IPS-20b (cell line): ENCODE results near the gene ANLN.
"Not testable (repeated sequence)": the region's sequence is repeated elsewhere in the genome, so short reads cannot be mapped to it uniquely, and the experiment has no call there.

Experiments used
- H3K27ac ChIP-seq: one replicate; pipeline ENCODE4 v1.5.1; 2013; ENCODE audit warnings: low read length
- H3K27me3 ChIP-seq: 2 replicates; pipeline ENCODE4 v1.6.1; 2013; ENCODE audit warnings: mild to moderate bottlenecking, low read length, inconsistent platforms; ENCODE audit not compliant: insufficient read depth
- H3K36me3 ChIP-seq: 2 replicates; pipeline ENCODE4 v1.6.1; 2013; ENCODE audit warnings: low read depth, mild to moderate bottlenecking, inconsistent platforms, low read length, moderate library complexity; ENCODE audit not compliant: insufficient read depth
- H3K4me1 ChIP-seq: 2 replicates; pipeline ENCODE4 v1.6.1; 2013; ENCODE audit warnings: mild to moderate bottlenecking, control low read depth, inconsistent platforms, low read length, moderate library complexity; ENCODE audit not compliant: insufficient read depth
- H3K4me3 ChIP-seq: 2 replicates; pipeline ENCODE4 v1.5.1; 2013; ENCODE audit warnings: mild to moderate bottlenecking, low read length, inconsistent platforms
- H3K9ac ChIP-seq: 2 replicates; pipeline ENCODE4 v1.6.1; 2013; ENCODE audit warnings: low read depth, mild to moderate bottlenecking, inconsistent platforms, low read length, moderate library complexity
- H3K9me3 ChIP-seq: 2 replicates; pipeline ENCODE4 v1.6.1; 2013; ENCODE audit warnings: mild to moderate bottlenecking, low read depth, low read length, inconsistent platforms; ENCODE audit not compliant: insufficient read depth

ANLN gene

GRCh38 chr7:36474283-36475010 lies 84.8 kb downstream of the ANLN start:
- no peaks in the 10 kb centered on the region for H3K4me1 ChIP-seq
- no peak overlapping the region for H3K9ac ChIP-seq
- no peak overlapping the region for H3K27ac ChIP-seq

DNA sequence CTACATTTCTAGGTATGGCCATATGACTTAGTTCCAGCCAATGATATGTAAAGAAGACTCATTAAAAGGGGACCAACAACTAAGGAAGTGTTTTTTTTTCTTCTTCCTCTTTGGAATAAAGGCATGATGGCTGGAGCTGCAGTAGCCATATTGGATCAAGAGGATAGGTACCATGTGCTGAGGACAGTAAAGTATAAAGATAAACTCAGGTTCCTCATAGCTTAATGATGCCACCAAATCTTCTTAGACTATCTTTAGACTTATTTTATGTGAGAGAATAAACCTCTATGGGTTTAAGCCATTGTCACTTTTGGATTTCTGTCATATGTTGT lies 85.3 kb downstream of the ANLN start:
- Histone ChIP-seq H3K9ac (no peak overlapping the region), H3K9me3 (no peaks in the 10 kb centered on the region), H3K4me3 (no peak overlapping the region), H3K27ac (no peak overlapping the region), H3K36me3 (no peaks in the 10 kb centered on the region), H3K27me3 (no peaks in the 10 kb centered on the region), H3K4me1 (no peaks in the 10 kb centered on the region)

More at GRCh38 chr7:36474283-36475010, 84.8 kb downstream of the ANLN start:
- Histone ChIP-seq H3K27me3 (no peaks in the 10 kb centered on the region), H3K36me3 (no peaks in the 10 kb centered on the region), H3K9me3 (no peaks in the 10 kb centered on the region), H3K4me3 (no peak overlapping the region)

DNA sequence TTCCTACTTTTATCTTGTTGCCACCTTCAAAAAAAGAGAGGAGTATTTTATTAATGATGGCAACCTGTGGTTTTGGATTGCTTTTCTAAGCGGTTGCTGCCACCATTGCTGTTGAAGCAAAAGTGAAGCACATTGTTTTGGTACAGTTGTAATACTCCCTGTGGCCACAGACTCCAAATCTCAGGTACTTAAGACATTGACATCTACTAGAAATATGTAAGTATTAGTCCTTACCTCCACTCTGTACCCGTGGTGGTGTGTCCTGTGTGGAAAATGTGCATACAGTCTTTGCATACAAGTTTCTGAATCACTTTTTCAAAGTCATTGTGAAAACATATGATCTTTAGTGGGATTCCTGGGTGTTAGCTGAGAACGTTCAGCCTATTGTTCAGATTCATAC lies 85.7 kb downstream of the ANLN start:
- Histone ChIP-seq H3K9me3 (no peaks in the 10 kb centered on the region), H3K27ac (no peak overlapping the region), H3K36me3 (no peaks in the 10 kb centered on the region), H3K4me3 (no peak overlapping the region), H3K4me1 (no peaks in the 10 kb centered on the region), H3K9ac (no peak overlapping the region), H3K27me3 (no peaks in the 10 kb centered on the region)

DNA sequence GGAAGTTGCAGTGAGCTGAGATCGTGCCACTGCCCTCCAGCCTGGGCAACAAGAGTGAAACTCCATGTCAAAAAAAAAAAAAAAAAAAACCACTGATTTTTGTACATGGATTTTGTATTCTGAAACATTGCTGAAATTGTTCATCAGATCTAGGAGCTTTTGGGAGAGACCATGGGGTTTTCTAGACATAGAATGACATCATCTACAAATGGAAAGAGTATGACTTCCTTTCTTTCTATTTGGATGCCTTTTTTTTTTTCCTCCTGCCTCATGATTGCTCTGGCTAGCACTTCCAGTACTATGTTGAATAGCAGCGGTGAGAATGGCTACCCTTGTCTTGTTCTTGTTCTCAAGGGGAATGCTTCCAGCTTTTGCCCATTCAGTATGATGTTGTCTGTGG lies 89.1 kb downstream of the ANLN start:
- Histone ChIP-seq H3K9ac (no peak overlapping the region), H3K27me3 (no peaks in the 10 kb centered on the region), H3K4me3 (no peak overlapping the region)

DNA sequence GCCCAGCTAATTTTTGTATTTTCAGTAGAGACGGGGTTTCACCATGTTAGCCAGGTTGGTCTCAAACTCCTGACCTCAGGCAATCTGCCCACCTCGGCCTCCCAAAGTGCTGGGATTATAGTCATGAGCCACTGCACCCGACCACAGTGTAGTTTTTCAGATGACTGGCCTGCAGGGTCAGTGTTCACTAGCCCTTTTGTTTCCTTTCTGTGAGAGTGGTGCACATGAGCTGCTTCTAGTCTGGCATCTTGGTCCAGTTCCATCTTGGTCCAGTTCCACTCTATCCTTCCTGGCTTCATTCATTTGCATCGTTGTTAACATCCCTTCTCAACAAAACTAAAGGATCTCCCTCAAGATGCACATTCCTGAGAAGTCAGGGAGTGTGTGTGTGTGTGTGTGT lies 94.2 kb downstream of the ANLN start:
- not testable (repeated sequence) for H3K27ac ChIP-seq, H3K4me1 ChIP-seq, H3K4me3 ChIP-seq, H3K9me3 ChIP-seq, H3K27me3 ChIP-seq, H3K9ac ChIP-seq, H3K36me3 ChIP-seq

More for the DNA sequence above, 89.1 kb downstream of the ANLN start:
- Histone ChIP-seq H3K9me3 (no peaks in the 10 kb centered on the region), H3K36me3 (no peaks in the 10 kb centered on the region), H3K4me1 (no peaks in the 10 kb centered on the region), H3K27ac (no peak overlapping the region)

- H3K27ac ChIP-seq = no peak overlapping the region
- no peaks in the 10 kb centered on the region for H3K4me1 ChIP-seq
- no peaks in the 10 kb centered on the region for H3K36me3 ChIP-seq
- H3K27me3 ChIP-seq = no peaks in the 10 kb centered on the region
- H3K4me3 ChIP-seq = no peak overlapping the region
- H3K9ac ChIP-seq = no peak overlapping the region
- no peaks in the 10 kb centered on the region for H3K9me3 ChIP-seq
Observed at GRCh38 chr7:36484265-36484664, 94.6 kb downstream of the ANLN start.

DNA sequence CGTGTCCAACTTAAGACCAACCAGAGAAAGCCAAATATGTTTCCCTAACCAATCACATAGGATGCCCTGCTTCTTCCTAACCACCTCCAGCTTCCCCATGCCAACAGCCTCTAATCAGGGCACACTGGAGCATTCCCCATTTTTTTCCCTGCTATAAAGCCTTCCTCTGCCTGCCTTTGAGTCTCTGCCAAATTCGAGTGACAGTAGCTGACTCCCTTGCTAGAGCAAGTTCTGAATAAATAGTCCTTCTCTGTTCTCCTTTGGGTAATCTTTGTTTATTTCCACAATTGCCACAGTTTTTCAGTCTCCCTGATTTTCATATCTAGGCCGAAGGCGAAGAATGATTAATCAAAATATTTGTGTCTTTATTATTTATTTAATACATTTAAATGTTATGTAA lies 96.7 kb downstream of the ANLN start:
- H3K4me1 ChIP-seq = no peaks in the 10 kb centered on the region

GRCh38 chr7:36487756-36488336 lies 98.2 kb downstream of the ANLN start:
- Histone ChIP-seq H3K4me3 (no peak overlapping the region), H3K27ac (no peak overlapping the region), H3K36me3 (no peaks in the 10 kb centered on the region), H3K9ac (no peak overlapping the region), H3K27me3 (no peaks in the 10 kb centered on the region), H3K4me1 (no peaks in the 10 kb centered on the region), H3K9me3 (no peaks in the 10 kb centered on the region)

More for the DNA sequence above, 96.7 kb downstream of the ANLN start:
- Histone ChIP-seq H3K9ac (no peak overlapping the region), H3K36me3 (no peaks in the 10 kb centered on the region), H3K27ac (no peak overlapping the region), H3K9me3 (no peaks in the 10 kb centered on the region), H3K4me3 (no peak overlapping the region), H3K27me3 (no peaks in the 10 kb centered on the region)

GRCh38 chr7:36488672-36489071 lies 99.0 kb downstream of the ANLN start:
- not testable (repeated sequence) for H3K27me3 ChIP-seq, H3K9ac ChIP-seq, H3K4me3 ChIP-seq

GRCh38 chr7:36490419-36490830 lies 100.8 kb downstream of the ANLN start:
- Histone ChIP-seq H3K36me3 (no peaks in the 10 kb centered on the region), H3K27ac (no peak overlapping the region), H3K4me3 (no peak overlapping the region), H3K4me1 (no peaks in the 10 kb centered on the region), H3K9ac (no peak overlapping the region), H3K9me3 (no peaks in the 10 kb centered on the region), H3K27me3 (no peaks in the 10 kb centered on the region)

More at GRCh38 chr7:36488672-36489071, 99.0 kb downstream of the ANLN start:
- H3K9me3 ChIP-seq, H3K36me3 ChIP-seq, H3K4me1 ChIP-seq, H3K27ac ChIP-seq: not testable (repeated sequence)

GRCh38 chr7:36491317-36491716 lies 101.7 kb downstream of the ANLN start:
- H3K9ac ChIP-seq = no peak overlapping the region
- no peak overlapping the region for H3K4me3 ChIP-seq
- H3K9me3 ChIP-seq = no peaks in the 10 kb centered on the region
- no peaks in the 10 kb centered on the region for H3K4me1 ChIP-seq
- H3K27me3 ChIP-seq = no peaks in the 10 kb centered on the region
- no peaks in the 10 kb centered on the region for H3K36me3 ChIP-seq
- H3K27ac ChIP-seq = no peak overlapping the region

DNA sequence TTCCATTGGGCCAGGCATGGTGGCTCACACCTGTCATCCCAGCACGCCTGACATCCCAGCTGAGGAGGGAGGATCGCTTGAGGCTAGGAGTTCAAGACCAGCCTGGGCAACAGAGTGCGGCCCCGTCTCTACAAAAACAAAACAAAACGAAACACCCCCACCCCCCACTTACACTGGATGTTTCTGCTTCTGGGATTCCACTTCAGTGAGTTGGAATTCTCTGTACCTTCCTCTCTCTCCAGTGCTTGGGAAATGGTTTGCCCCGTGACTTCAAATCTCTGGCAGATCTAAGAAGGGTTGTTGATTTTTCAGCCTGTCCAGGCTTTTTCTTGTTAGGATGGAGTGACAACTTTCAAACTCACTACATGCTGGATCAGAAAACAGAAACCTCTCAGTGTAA lies 106.9 kb downstream of the ANLN start:
- no peaks in the 10 kb centered on the region for H3K9me3 ChIP-seq
- H3K4me3 ChIP-seq = no peak overlapping the region
- H3K4me1 ChIP-seq = no peaks in the 10 kb centered on the region
- H3K36me3 ChIP-seq = no peaks in the 10 kb centered on the region
- no peak overlapping the region for H3K9ac ChIP-seq
- no peak overlapping the region for H3K27ac ChIP-seq
- H3K27me3 ChIP-seq = no peaks in the 10 kb centered on the region
